HepG2 (cell line): ENCODE data around the gene MBD3L2. TPM values are rescaled to one million over a fixed set of nuclear protein-coding genes. Genes with fewer than 3 reads are reported as not detected.

Experiments used
- ATAC-seq: fragments of 200-7000 bp; cut with Tn5 transposase; 3 replicates; pipeline ENCODE4 v1.9.1; 2020; ENCODE audit warnings: mild to moderate bottlenecking, moderate library complexity
- BruUV-seq: library from RNA; stranded (reverse); fragments of 400-500 nt; replicated peaks from 2 replicates; lab custom pipeline; 2021; lab: Mats Ljungman, UMichigan
- CTCF ChIA-PET: fragments of 300-600 bp; formaldehyde crosslinking; extraction: SDS; loops from one replicate; lab custom pipeline; 2021; ENCODE audit warnings: low total read pairs, inconsistent platforms, low intra/inter-chr PET ratio; lab: Yijun Ruan, JAX
- POLR2A ChIA-PET: fragments of 350-600 bp; sonication (Branson Sonifier 250); formaldehyde crosslinking; loops from one replicate; lab custom pipeline; 2020; ENCODE audit warnings: antibody characterized with exemption, inconsistent platforms; lab: Yijun Ruan, JAX
- DNase-seq: peaks from one replicate; pipeline ENCODE4 v3.0.0-alpha.2; 2015; ENCODE audit warnings: low spot score
- FAIRE-seq: peaks from 3 replicates; lab custom pipeline; 2011; peaks lifted over from hg19 to GRCh38; lab: Jason Lieb, UNC
- H2AFZ ChIP-seq: one replicate; pipeline ENCODE4 v1.6.1; 2011; ENCODE audit warnings: low read length, inconsistent platforms
- H3K27ac ChIP-seq: fragments of 300-600 bp; 3 replicates; pipeline ENCODE4 v1.8.0; 2011; ENCODE audit warnings: mixed run types, mild to moderate bottlenecking, mixed read lengths, low read length, inconsistent platforms; ENCODE audit not compliant: insufficient read depth; ENCODE audit errors: extremely low read length
- H3K27me3 ChIP-seq, 2 experiments: fragments of 200-600 bp in 1 of 2; 2 replicates in 1 of 2; 3 replicates in 1 of 2; pipeline versions ENCODE4 v1.6.0 to v1.8.0; 2011; ENCODE audit warnings: low read length in 2 of 2, mild to moderate bottlenecking in 2 of 2, moderate library complexity in 2 of 2, inconsistent platforms in 1 of 2; ENCODE audit not compliant: insufficient read depth in 2 of 2, control insufficient read depth in 1 of 2
- H3K36me3 ChIP-seq, 2 experiments: fragments of 200-600 bp in 1 of 2; replicated peaks in 1 of 2; 2 replicates in 1 of 2; 3 replicates in 1 of 2; pipeline versions ENCODE4 v1.5.1 to v1.8.0; 2011; ENCODE audit warnings: low read length in 2 of 2, inconsistent platforms in 1 of 2; ENCODE audit not compliant: insufficient read depth in 2 of 2, control insufficient read depth in 1 of 2
- H3K4me1 ChIP-seq: 2 replicates; pipeline ENCODE4 v1.5.1; 2012; ENCODE audit warnings: low read length, inconsistent platforms; ENCODE audit not compliant: insufficient read depth
- H3K4me2 ChIP-seq: 2 replicates; pipeline ENCODE4 v1.6.0; 2011; ENCODE audit warnings: low read depth, low read length, inconsistent platforms
- H3K4me3 ChIP-seq, 3 experiments: fragments of 200-600 bp in 1 of 3; sonication (generic), shearing (Covaris generic) in 1 of 3; replicated peaks in 1 of 3; 2 replicates each; pipeline ENCODE4 v1.5.1; 2011 to 2016; ENCODE audit warnings: low read length in 3 of 3, inconsistent platforms in 2 of 3, low read depth in 2 of 3, mild to moderate bottlenecking in 2 of 3, control low read depth in 1 of 3, mixed read lengths in 1 of 3; ENCODE audit not compliant: insufficient read depth in 1 of 3
- H3K79me2 ChIP-seq: one replicate; pipeline ENCODE4 v1.6.1; 2011; ENCODE audit warnings: low read length, inconsistent platforms; ENCODE audit not compliant: insufficient read depth
- H3K9ac ChIP-seq: 2 replicates; pipeline ENCODE4 v1.6.0; 2011; ENCODE audit warnings: mild to moderate bottlenecking, low read depth, low read length, inconsistent platforms; ENCODE audit not compliant: insufficient read depth
- H3K9me3 ChIP-seq: 2 replicates; pipeline ENCODE4 v1.5.1; 2012; ENCODE audit warnings: mild to moderate bottlenecking, low read length
- H4K20me1 ChIP-seq: 2 replicates; pipeline ENCODE4 v1.6.0; 2011; ENCODE audit warnings: inconsistent platforms, mild to moderate bottlenecking, low read length, moderate library complexity; ENCODE audit not compliant: insufficient read depth
- DNMT1 ChIP-seq: sonication (generic); formaldehyde crosslinking; IDR thresholded peaks from 2 replicates; pipeline ENCODE4 v1.5.1; 2020; ENCODE audit warnings: mild to moderate bottlenecking, missing genetic modification reagents
- KAT7 ChIP-seq: IDR thresholded peaks from 2 replicates; pipeline ENCODE4 v1.6.1; 2018; ENCODE audit warnings: borderline replicate concordance, missing compliant biosample characterization
- KMT2B ChIP-seq: IDR thresholded peaks from 2 replicates; pipeline ENCODE4 v1.6.1; 2016; ENCODE audit warnings: missing genetic modification reagents, missing compliant biosample characterization
- ZNF207 ChIP-seq: fragments of 450-650 bp; IDR thresholded peaks from 2 replicates; pipeline ENCODE4 v1.6.1; 2016; ENCODE audit warnings: antibody characterized with exemption, borderline replicate concordance
- ZNF768 ChIP-seq: sonication (generic); formaldehyde crosslinking; IDR thresholded peaks from 2 replicates; pipeline ENCODE4 v1.4.0; 2020; ENCODE audit warnings: missing genetic modification reagents
- WGBS: methylation state at CpG from one replicate; pipeline ENCODE4 v1.1.6; 2017; ENCODE audit warnings: low lambda C conversion rate; 5-methylcytosine and 5-hydroxymethylcytosine counted together
- in situ Hi-C: cut with HindIII; loops from 2 replicates; pipeline ENCODE4 v1.10.0; 2017; ENCODE audit warnings: low pct_unique_long_range_greater_than_20kb; ENCODE audit not compliant: extremely low pct_ligation_motif_present
- intact Hi-C: fragments of 100-400 bp; cut with micrococcal nuclease; formaldehyde crosslinking; loops from one replicate; pipeline ENCODE4 v1.10.0; 2022; ENCODE audit not compliant: unreplicated experiment
- polyA plus RNA-seq, 8 experiments: library from polyadenylated mRNA; depleted of rRNA in 3 of 8; stranded (reverse) in 7 of 8; unstranded in 1 of 8; fragments of >200 nt; fragmentation: Illumina TruSeq in 4 of 8; extraction: Trizol in 4 of 8; gene quantifications; 2 replicates each; pipeline versions ENCODE4 v1.2.1 to v1.2.3, GENCODE V29; 2011 to 2016; ENCODE audit warnings: low read depth in 4 of 8, missing spikeins in 1 of 8, mixed read lengths in 1 of 8; ENCODE audit not compliant: insufficient read depth in 1 of 8
- total RNA-seq, 5 experiments: library from RNA; depleted of rRNA; stranded (reverse); fragments of >200 nt; fragmentation: Illumina TruSeq; extraction: Trizol; gene quantifications; 2 replicates each; pipeline ENCODE4 v1.2.3, GENCODE V29; 2016; ENCODE audit warnings: low read depth in 1 of 5
- TF ChIP-seq, protein P1 (sequence below): sonication (generic); formaldehyde crosslinking; IDR thresholded peaks from 2 replicates; pipeline ENCODE4 v1.4.0; 2020; ENCODE audit warnings: low read depth, missing genetic modification reagents

The MBD3L2 gene
- total and polyA plus RNA-seq, 2 of the 13 experiments (the other 11 are each of a cell fraction or from before 2014, with no cell fraction given): not detected

GRCh38 chr19:7099597-7099921 lies 50.4 kb downstream of the MBD3L2 start:
- Histone ChIP-seq H3K27ac (peak overlapping the region; percentile 82), H3K36me3 (no peaks in the 10 kb centered on the region), H3K27me3 (no peaks in the 10 kb centered on the region), H3K79me2 (no peaks in the 10 kb centered on the region), H2AFZ (no peak overlapping the region), H3K4me2 (peak overlapping the region; percentile 95), H3K9ac (peak overlapping the region; percentile 77), H3K4me1 (peaks cover 37% of the 10 kb centered on the region), H4K20me1 (no peaks in the 10 kb centered on the region)
- ATAC-seq: no peak
- ChIA-PET CTCF (interaction anchor here (0.9 kb wide), 1 partner anchor 10 kb away, joined by 3 read pairs; no protein-coding TSS in a partner anchor), POLR2A (interaction anchor here (0.5 to 1.4 kb wide), 10 partner anchors 30 to 705 kb away, joined by 3 to 32 read pairs (median 3); partner anchors contain the start of gene ZNF557)
- no peak for DNase-seq
- no peak for FAIRE-seq
- BruUV-seq: no TSS peak
- intact Hi-C loops (no loop called here), in situ Hi-C loops (no loop called here)
- 9% methylated on average over 9 of the region's 9 CpGs for WGBS
- TF ChIP-seq DNMT1: 0 out of 2 replicates have a peak, but pooled peaks have one; percentile 9
- no peak for TF ChIP-seq ZNF207
- TF ChIP-seq KMT2B (CRISPR knock-in tag): 0 out of 2 replicates have a peak, but pooled peaks have one; percentile 2
- no peak for TF ChIP-seq ZNF768
- 0 out of 2 replicates have a peak, but pooled peaks have one; percentile 10 for TF ChIP-seq KAT7 (CRISPR knock-in tag)
- TF ChIP-seq, protein P1, sequence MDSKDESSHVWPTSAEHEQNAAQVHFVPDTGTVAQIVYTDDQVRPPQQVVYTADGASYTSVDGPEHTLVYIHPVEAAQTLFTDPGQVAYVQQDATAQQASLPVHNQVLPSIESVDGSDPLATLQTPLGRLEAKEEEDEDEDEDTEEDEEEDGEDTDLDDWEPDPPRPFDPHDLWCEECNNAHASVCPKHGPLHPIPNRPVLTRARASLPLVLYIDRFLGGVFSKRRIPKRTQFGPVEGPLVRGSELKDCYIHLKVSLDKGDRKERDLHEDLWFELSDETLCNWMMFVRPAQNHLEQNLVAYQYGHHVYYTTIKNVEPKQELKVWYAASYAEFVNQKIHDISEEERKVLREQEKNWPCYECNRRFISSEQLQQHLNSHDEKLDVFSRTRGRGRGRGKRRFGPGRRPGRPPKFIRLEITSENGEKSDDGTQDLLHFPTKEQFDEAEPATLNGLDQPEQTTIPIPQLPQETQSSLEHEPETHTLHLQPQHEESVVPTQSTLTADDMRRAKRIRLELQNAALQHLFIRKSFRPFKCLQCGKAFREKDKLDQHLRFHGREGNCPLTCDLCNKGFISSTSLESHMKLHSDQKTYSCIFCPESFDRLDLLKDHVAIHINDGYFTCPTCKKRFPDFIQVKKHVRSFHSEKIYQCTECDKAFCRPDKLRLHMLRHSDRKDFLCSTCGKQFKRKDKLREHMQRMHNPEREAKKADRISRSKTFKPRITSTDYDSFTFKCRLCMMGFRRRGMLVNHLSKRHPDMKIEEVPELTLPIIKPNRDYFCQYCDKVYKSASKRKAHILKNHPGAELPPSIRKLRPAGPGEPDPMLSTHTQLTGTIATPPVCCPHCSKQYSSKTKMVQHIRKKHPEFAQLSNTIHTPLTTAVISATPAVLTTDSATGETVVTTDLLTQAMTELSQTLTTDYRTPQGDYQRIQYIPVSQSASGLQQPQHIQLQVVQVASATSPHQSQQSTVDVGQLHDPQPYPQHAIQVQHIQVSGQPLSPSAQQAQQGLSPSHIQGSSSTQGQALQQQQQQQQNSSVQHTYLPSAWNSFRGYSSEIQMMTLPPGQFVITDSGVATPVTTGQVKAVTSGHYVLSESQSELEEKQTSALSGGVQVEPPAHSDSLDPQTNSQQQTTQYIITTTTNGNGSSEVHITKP (CRISPR knock-in tag): 0 out of 2 replicates have a peak, but pooled peaks have one; percentile 30
- TF ChIP-seq, all 625 proteins: peak for 4
- peak overlapping the region; percentile 66 to 83 (median 77) for H3K4me3 ChIP-seq
- peaks cover 6% of the 10 kb centered on the region; the same call in 1 of the 2 replicates for H3K9me3 ChIP-seq

Other genes with a start within 250 kb of the MBD3L2 start
- not detected in 2 replicates for gene ADGRE1, start 161.7 kb upstream of the MBD3L2 start, total RNA-seq (2016; rRNA removed; fragmentation: Illumina TruSeq; extraction: Trizol)
- not detected in 2 replicates for gene ADGRE1, start 161.7 kb upstream of the MBD3L2 start, polyA plus RNA-seq (2011; rRNA removed)
- gene MBD3L2B, start 27.9 kb upstream of the MBD3L2 start, total RNA-seq (2016; rRNA removed; fragmentation: Illumina TruSeq; extraction: Trizol): not detected in 2 replicates
- gene MBD3L2B, start 27.9 kb upstream of the MBD3L2 start, polyA plus RNA-seq (2011; rRNA removed): not detected in 2 replicates
- gene MBD3L5, start 18.7 kb upstream of the MBD3L2 start, total RNA-seq (2016; rRNA removed; fragmentation: Illumina TruSeq; extraction: Trizol): not detected in 2 replicates
- not detected in 2 replicates for gene MBD3L5, start 18.7 kb upstream of the MBD3L2 start, polyA plus RNA-seq (2011; rRNA removed)
- not detected in 2 replicates for gene MBD3L4, start 9.1 kb upstream of the MBD3L2 start, total RNA-seq (2016; rRNA removed; fragmentation: Illumina TruSeq; extraction: Trizol)
- not detected in 2 replicates for gene MBD3L4, start 9.1 kb upstream of the MBD3L2 start, polyA plus RNA-seq (2011; rRNA removed)
- gene MBD3L3, start 9.4 kb downstream of the MBD3L2 start, total RNA-seq (2016; rRNA removed; fragmentation: Illumina TruSeq; extraction: Trizol): not detected in 2 replicates
- gene MBD3L3, start 9.4 kb downstream of the MBD3L2 start, polyA plus RNA-seq (2011; rRNA removed): not detected in 2 replicates
- gene ZNF557, start 20.4 kb downstream of the MBD3L2 start, total RNA-seq (2016; rRNA removed; fragmentation: Illumina TruSeq; extraction: Trizol): 7.8 and 10.0 TPM in 2 replicates
- gene ZNF557, start 20.4 kb downstream of the MBD3L2 start, polyA plus RNA-seq (2011; rRNA removed): 2.0 and 2.1 TPM in 2 replicates
- 13.6 and 24.2 TPM in 2 replicates for gene INSR, start 245.1 kb downstream of the MBD3L2 start, total RNA-seq (2016; rRNA removed; fragmentation: Illumina TruSeq; extraction: Trizol)
- gene INSR, start 245.1 kb downstream of the MBD3L2 start, polyA plus RNA-seq (2011; rRNA removed): 25.7 and 29.8 TPM in 2 replicates